Keratinocyte (primary cell): ENCODE measurements around the gene NOX5. TPM values are rescaled to one million over a fixed set of nuclear protein-coding genes. Genes with fewer than 3 reads are reported as not detected.

Source experiments
- DNase-seq: peaks from one replicate; pipeline ENCODE4 v3.0.0-alpha.2; 2011; ENCODE audit warnings: low read depth, missing footprints, low spot score
- FAIRE-seq: peaks from 2 replicates; lab custom pipeline; 2011; peaks lifted over from hg19 to GRCh38; lab: Jason Lieb, UNC
- H2AFZ ChIP-seq: 2 replicates; pipeline ENCODE4 v1.6.0; 2012; ENCODE audit warnings: low read length, control low read depth, inconsistent platforms; ENCODE audit not compliant: control insufficient read depth
- H3K27ac ChIP-seq: 2 replicates; pipeline ENCODE4 v1.5.1; 2011; ENCODE audit warnings: low read length; ENCODE audit not compliant: control insufficient read depth, insufficient read depth
- H3K27me3 ChIP-seq: 3 replicates; pipeline ENCODE4 v1.6.0; 2011; ENCODE audit warnings: low read length; ENCODE audit not compliant: control insufficient read depth, insufficient read depth; ENCODE audit errors: extremely low read depth
- H3K36me3 ChIP-seq, 2 experiments: 2 replicates in 1 of 2; 3 replicates in 1 of 2; pipeline ENCODE4 v1.5.1; 2011; ENCODE audit warnings: low read length in 2 of 2, mild to moderate bottlenecking in 1 of 2; ENCODE audit not compliant: control insufficient read depth in 2 of 2, insufficient read depth in 2 of 2; ENCODE audit errors: extremely low read depth in 1 of 2
- H3K4me1 ChIP-seq: 3 replicates; pipeline ENCODE4 v1.5.1; 2011; ENCODE audit warnings: low read length; ENCODE audit not compliant: control insufficient read depth, insufficient read depth; ENCODE audit errors: extremely low read depth
- H3K4me2 ChIP-seq: 3 replicates; pipeline ENCODE4 v1.6.0; 2011; ENCODE audit warnings: low read depth, low read length; ENCODE audit not compliant: control insufficient read depth, insufficient read depth; ENCODE audit errors: extremely low read depth
- H3K4me3 ChIP-seq, 3 experiments: fragments of 200-600 bp in 1 of 3; sonication (generic) in 1 of 3; 2 replicates in 2 of 3; 3 replicates in 1 of 3; pipeline ENCODE4 v1.5.1; 2011 to 2016; ENCODE audit warnings: low read length in 3 of 3, mild to moderate bottlenecking in 3 of 3, control low read depth in 2 of 3, inconsistent platforms in 1 of 3, low read depth in 1 of 3, mixed read lengths in 1 of 3, mixed run types in 1 of 3, moderate library complexity in 1 of 3; ENCODE audit not compliant: control insufficient read depth in 2 of 3, insufficient read depth in 2 of 3; ENCODE audit errors: extremely low read depth in 1 of 3
- H3K79me2 ChIP-seq: 2 replicates; pipeline ENCODE4 v1.6.0; 2012; ENCODE audit warnings: low read length; ENCODE audit not compliant: control insufficient read depth, insufficient read depth
- H3K9ac ChIP-seq: 3 replicates; pipeline ENCODE4 v1.6.0; 2011; ENCODE audit warnings: low read length; ENCODE audit not compliant: control insufficient read depth, insufficient read depth; ENCODE audit errors: extremely low read depth
- H3K9me1 ChIP-seq: 3 replicates; pipeline ENCODE4 v1.6.0; 2011; ENCODE audit warnings: low read length; ENCODE audit not compliant: control insufficient read depth, insufficient read depth; ENCODE audit errors: extremely low read depth
- H3K9me3 ChIP-seq: 2 replicates; pipeline ENCODE4 v1.5.1; 2012; ENCODE audit warnings: low read depth, low read length; ENCODE audit not compliant: control insufficient read depth
- H4K20me1 ChIP-seq: 3 replicates; pipeline ENCODE4 v1.6.0; 2011; ENCODE audit warnings: low read length; ENCODE audit not compliant: control insufficient read depth, insufficient read depth; ENCODE audit errors: extremely low read depth
- EZH2 ChIP-seq: IDR thresholded peaks from one replicate; pipeline ENCODE4 v1.6.1; 2012; ENCODE audit warnings: inconsistent platforms, mild to moderate bottlenecking, low read length, moderate library complexity
- dilution Hi-C: fragments of 300-500 bp; cut with MboI; formaldehyde crosslinking; loops from one replicate; pipeline ENCODE4 v1.7.0; 2020; ENCODE audit warnings: low sequenced_read_pairs; ENCODE audit not compliant: extremely low pct_ligation_motif_present
- polyA plus RNA-seq, 5 experiments: library from polyadenylated mRNA; depleted of rRNA in 3 of 5; stranded (reverse) in 3 of 5; stranded (forward) in 1 of 5; unstranded in 1 of 5; fragments of >200 nt; gene quantifications; 1 replicate in 1 of 5; 2 replicates in 3 of 5; 3 replicates in 1 of 5; pipeline versions ENCODE4 v1.2.1 to v1.2.3, GENCODE V29; 2011 to 2012; ENCODE audit warnings: missing spikeins in 2 of 5, low read depth in 1 of 5, low replicate concordance in 1 of 5
- TF ChIP-seq, protein P1 (sequence below), 3 experiments: IDR thresholded peaks in 1 of 3; conservative IDR thresholded peaks in 1 of 3; optimal IDR thresholded peaks in 1 of 3; 2 replicates in 2 of 3; 3 replicates in 1 of 3; pipeline versions ENCODE3 to v1.5.1; 2011; ENCODE audit warnings: low read length in 3 of 3, mild to moderate bottlenecking in 3 of 3, moderate library complexity in 2 of 3, control low read depth in 1 of 3, inconsistent platforms in 1 of 3; ENCODE audit not compliant: insufficient read depth in 2 of 3; ENCODE audit errors: extremely low read depth in 1 of 3

Gene NOX5
- polyA plus RNA-seq, 1 donor (not counting 4 experiments of a cell fraction or from before 2014, with no cell fraction given), result 0.16 TPM

DNA sequence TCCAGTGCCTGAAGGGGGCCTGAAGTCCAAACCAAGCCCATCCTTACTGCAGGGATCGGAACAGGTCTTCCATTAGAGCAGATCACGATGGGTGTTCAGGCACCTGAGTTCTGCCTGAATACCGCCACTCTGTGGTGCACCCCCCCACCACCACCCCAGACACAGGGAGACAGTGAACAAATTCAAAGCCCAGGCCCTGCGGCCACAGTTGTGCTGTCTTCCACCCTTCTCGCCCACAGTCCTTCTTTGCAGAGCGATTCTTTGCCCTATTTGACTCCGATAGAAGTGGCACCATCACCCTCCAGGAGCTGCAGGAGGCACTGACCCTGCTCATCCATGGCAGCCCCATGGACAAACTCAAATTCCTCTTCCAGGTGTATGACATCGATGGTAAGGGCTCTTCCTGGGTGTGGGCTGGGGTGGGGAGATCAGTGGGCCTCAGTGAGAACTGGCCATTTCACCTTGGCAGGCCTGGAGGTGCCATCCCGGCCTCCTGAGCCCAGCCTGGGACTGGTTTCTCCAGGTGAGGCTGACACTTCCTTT, 13.6 kb downstream of the NOX5 start:
- no peaks in the 10 kb centered on the region for H3K9me3 ChIP-seq
- FAIRE-seq (no peak), DNase-seq (no peak)
- no peaks in the 10 kb centered on the region for H3K27me3 ChIP-seq
- H3K9me1 ChIP-seq, result no peaks in the 10 kb centered on the region
- no peak overlapping the region for H2AFZ ChIP-seq
- no peak overlapping the region for H3K9ac ChIP-seq
- H3K4me2 ChIP-seq, result no peak overlapping the region
- dilution Hi-C loops, result no loop called here
- peaks cover 7% of the 10 kb centered on the region for H3K4me1 ChIP-seq
- H3K36me3 ChIP-seq, result no peaks in the 10 kb centered on the region
- no peak overlapping the region for H3K4me3 ChIP-seq
- TF ChIP-seq, protein P1, sequence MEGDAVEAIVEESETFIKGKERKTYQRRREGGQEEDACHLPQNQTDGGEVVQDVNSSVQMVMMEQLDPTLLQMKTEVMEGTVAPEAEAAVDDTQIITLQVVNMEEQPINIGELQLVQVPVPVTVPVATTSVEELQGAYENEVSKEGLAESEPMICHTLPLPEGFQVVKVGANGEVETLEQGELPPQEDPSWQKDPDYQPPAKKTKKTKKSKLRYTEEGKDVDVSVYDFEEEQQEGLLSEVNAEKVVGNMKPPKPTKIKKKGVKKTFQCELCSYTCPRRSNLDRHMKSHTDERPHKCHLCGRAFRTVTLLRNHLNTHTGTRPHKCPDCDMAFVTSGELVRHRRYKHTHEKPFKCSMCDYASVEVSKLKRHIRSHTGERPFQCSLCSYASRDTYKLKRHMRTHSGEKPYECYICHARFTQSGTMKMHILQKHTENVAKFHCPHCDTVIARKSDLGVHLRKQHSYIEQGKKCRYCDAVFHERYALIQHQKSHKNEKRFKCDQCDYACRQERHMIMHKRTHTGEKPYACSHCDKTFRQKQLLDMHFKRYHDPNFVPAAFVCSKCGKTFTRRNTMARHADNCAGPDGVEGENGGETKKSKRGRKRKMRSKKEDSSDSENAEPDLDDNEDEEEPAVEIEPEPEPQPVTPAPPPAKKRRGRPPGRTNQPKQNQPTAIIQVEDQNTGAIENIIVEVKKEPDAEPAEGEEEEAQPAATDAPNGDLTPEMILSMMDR (optimal IDR thresholded peaks at IDR 0.05 in 1 of 3, IDR thresholded peaks at IDR 0.05 in 1 of 3, conservative IDR thresholded peaks at IDR 0.05 in 1 of 3; ENCODE audit: extremely low read depth in 1 of 3, insufficient read depth in 2 of 3, low read length in 3 of 3), result no peak
- TF ChIP-seq EZH2, result no peak
- no peak overlapping the region for H3K27ac ChIP-seq
- no peaks in the 10 kb centered on the region for H4K20me1 ChIP-seq
- no peaks in the 10 kb centered on the region for H3K79me2 ChIP-seq

DNA sequence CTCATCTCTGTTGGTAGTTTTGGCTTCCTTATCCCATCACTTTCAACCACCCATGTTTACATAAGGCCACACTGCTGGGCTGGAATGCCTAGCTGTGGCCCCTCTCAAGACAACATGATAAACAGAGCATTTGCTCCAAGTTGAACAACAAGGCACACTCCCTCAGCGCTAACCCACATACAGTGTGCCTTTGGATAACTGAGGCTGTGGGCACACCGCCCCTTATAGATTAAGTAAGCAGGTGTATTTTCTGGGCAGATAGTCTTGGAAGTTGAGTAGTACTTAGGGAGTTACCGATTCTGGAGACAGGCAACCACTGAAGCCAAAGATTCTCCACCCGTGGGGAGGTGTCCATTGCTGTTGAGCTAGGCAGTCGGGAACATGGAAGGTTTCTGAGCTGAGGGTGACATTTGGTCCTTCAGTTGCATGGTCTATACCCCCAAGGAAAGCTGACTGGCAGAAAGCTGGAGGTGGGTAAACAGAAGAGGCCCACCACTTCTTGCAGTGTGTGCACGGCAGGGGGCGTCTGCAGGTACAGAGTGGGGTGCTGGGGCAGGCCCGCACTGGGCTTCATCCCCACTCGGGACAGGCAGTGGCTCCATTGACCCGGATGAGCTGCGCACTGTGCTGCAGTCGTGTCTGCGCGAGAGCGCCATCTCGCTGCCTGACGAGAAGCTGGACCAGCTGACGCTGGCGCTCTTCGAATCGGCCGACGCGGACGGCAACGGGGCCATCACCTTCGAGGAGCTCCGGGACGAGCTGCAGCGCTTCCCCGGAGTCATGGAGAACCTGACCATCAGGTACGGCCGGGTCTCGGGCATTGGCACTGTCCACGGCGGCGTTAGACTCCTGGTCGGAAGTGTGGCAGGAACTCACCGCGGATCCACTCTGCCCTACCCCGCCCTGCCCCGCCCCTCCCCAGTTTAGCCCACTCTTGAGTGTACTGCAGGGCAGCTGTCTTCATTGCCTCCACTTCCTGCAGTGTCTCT, 16.8 kb downstream of the NOX5 start:
- no peak for DNase-seq
- Histone ChIP-seq H3K27me3 (no peaks in the 10 kb centered on the region), H3K4me2 (peak overlapping the region; percentile 82), H2AFZ (peak overlapping the region; percentile 85), H3K36me3 (no peaks in the 10 kb centered on the region), H3K9me1 (no peaks in the 10 kb centered on the region), H3K4me1 (peaks cover 28% of the 10 kb centered on the region), H3K27ac (no peak overlapping the region), H3K79me2 (no peaks in the 10 kb centered on the region), H3K4me3 (peak overlapping the region; percentile 18 to 48 (median 32)), H3K9me3 (no peaks in the 10 kb centered on the region), H4K20me1 (no peaks in the 10 kb centered on the region), H3K9ac (peak overlapping the region; percentile 31)
- FAIRE-seq, result peak; percentile 72
- no peak for TF ChIP-seq EZH2
- TF ChIP-seq, protein P1 (optimal IDR thresholded peaks at IDR 0.05 in 1 of 3, IDR thresholded peaks at IDR 0.05 in 1 of 3, conservative IDR thresholded peaks at IDR 0.05 in 1 of 3; ENCODE audit: extremely low read depth in 1 of 3, insufficient read depth in 2 of 3, low read length in 3 of 3), result peak; percentile 63 to 93 (median 90)
- dilution Hi-C loops, result no loop called here
